Neutrophil (primary cell): Measurements from ENCODE around the gene SRSF7.
A peak's percentile ranks its signal among the peaks of the same experiment; 100 is the strongest.
"Not testable (repeated sequence)": the region's sequence is repeated elsewhere in the genome, so short reads cannot be mapped to it uniquely, and the experiment has no call there.

Experiments used
- H3K27ac ChIP-seq: fragments of 200-600 bp; sonication (generic); 2 replicates; pipeline ENCODE4 v1.5.1; 2016; ENCODE audit warnings: mild to moderate bottlenecking, moderate library complexity
- H3K27me3 ChIP-seq: fragments of 200-600 bp; sonication (generic); 2 replicates; pipeline ENCODE4 v1.6.0; 2016; ENCODE audit warnings: mild to moderate bottlenecking
- H3K36me3 ChIP-seq: fragments of 200-600 bp; sonication (generic); 2 replicates; pipeline ENCODE4 v1.5.1; 2017
- H3K4me1 ChIP-seq, 2 experiments: fragments of 200-600 bp in 1 of 2; sonication (generic) in 1 of 2; 1 replicate in 1 of 2; 2 replicates in 1 of 2; pipeline versions ENCODE4 v1.5.1 to v1.6.1; 2013 to 2016; ENCODE audit warnings: low read depth in 1 of 2, low read length in 1 of 2, mild to moderate bottlenecking in 1 of 2, moderate library complexity in 1 of 2; ENCODE audit not compliant: control insufficient read depth in 1 of 2, insufficient read depth in 1 of 2
- H3K4me3 ChIP-seq, 2 experiments: fragments of 200-600 bp in 1 of 2; sonication (generic) in 1 of 2; 1 replicate in 1 of 2; 2 replicates in 1 of 2; pipeline ENCODE4 v1.5.1; 2013 to 2016; ENCODE audit warnings: low read depth in 1 of 2, low read length in 1 of 2, mild to moderate bottlenecking in 1 of 2, moderate library complexity in 1 of 2
- H3K9me3 ChIP-seq: fragments of 200-600 bp; sonication (generic); 2 replicates; pipeline ENCODE4 v1.5.1; 2016
- TF ChIP-seq, protein P1 (sequence below): fragments of 200-600 bp; sonication (generic); IDR thresholded peaks from 2 replicates; pipeline ENCODE4 v1.5.1; 2016; ENCODE audit warnings: antibody characterized with exemption

Gene SRSF7

DNA sequence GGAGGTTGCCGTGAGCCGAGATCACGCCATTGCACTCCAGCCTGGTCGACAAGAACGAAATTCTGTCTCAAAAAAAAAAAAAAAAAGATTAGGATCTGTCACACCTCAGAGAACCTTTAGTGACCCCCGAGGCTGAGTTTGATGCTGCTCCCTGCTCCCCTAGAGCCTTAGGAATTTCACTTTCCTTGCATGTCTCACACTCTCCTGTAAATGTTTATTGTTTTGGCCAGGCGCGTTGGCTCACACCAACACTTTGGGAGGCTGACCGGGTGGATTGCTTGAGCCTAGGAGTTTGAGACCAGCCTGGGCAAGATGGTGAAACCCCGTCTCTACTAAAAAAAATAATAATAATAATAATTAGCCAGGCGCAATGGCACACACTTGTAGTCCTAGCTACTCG is 31.5 kb downstream of the SRSF7 start:
- no peak overlapping the region for H3K4me3 ChIP-seq
- no peaks in the 10 kb centered on the region for H3K36me3 ChIP-seq
- no peaks in the 10 kb centered on the region for H3K9me3 ChIP-seq
- no peak overlapping the region for H3K27ac ChIP-seq
- peaks cover 13 to 21% of the 10 kb centered on the region in 2 experiments for H3K4me1 ChIP-seq
- no peaks in the 10 kb centered on the region for H3K27me3 ChIP-seq
- TF ChIP-seq, protein P1, sequence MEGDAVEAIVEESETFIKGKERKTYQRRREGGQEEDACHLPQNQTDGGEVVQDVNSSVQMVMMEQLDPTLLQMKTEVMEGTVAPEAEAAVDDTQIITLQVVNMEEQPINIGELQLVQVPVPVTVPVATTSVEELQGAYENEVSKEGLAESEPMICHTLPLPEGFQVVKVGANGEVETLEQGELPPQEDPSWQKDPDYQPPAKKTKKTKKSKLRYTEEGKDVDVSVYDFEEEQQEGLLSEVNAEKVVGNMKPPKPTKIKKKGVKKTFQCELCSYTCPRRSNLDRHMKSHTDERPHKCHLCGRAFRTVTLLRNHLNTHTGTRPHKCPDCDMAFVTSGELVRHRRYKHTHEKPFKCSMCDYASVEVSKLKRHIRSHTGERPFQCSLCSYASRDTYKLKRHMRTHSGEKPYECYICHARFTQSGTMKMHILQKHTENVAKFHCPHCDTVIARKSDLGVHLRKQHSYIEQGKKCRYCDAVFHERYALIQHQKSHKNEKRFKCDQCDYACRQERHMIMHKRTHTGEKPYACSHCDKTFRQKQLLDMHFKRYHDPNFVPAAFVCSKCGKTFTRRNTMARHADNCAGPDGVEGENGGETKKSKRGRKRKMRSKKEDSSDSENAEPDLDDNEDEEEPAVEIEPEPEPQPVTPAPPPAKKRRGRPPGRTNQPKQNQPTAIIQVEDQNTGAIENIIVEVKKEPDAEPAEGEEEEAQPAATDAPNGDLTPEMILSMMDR = no peak

DNA sequence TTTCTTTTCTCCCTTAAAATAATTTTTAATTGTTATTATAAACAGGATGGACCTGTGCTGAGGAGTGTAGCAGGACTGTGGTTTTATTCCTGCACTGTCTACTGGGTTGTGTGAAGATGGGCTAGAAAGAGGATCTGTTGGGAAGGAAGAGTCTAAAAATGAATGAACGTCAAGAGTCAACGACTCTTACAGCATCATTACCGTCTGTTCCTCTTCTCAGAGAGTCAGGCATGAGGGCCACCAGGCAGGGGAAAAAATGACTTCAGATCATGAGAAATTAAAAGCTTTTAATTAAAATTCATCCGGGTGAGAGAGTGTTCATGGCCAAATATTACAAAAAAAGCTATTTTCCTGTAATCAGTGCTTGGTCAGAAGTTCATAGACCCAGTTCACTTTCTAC is 32.6 kb downstream of the SRSF7 start:
- Histone ChIP-seq H3K36me3 (no peaks in the 10 kb centered on the region), H3K4me3 (no peak overlapping the region), H3K9me3 (no peaks in the 10 kb centered on the region), H3K27me3 (no peaks in the 10 kb centered on the region), H3K4me1 (peaks cover 13 to 21% of the 10 kb centered on the region in 2 experiments), H3K27ac (no peak overlapping the region)
- TF ChIP-seq, protein P1 = no peak

DNA sequence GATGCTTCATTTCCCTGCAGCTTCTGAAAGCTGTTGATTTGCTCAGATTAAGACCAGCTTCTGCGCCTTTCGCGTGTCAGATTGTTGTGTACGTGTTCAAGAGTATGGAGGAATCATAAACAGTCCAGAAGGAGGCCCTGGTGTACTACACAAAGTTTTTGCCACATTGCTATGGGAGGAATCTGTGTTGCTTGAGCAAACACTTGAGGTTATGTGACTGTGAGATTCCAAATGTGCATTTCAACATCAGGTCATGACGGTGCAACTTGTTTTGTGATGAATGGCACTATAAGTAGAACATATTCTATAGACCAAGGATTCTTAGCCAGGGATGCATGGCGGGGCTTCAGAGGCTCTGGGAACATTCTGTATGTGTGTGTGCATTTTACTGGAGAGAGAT is 35.0 kb downstream of the SRSF7 start:
- no peaks in the 10 kb centered on the region for H3K27me3 ChIP-seq

DNA sequence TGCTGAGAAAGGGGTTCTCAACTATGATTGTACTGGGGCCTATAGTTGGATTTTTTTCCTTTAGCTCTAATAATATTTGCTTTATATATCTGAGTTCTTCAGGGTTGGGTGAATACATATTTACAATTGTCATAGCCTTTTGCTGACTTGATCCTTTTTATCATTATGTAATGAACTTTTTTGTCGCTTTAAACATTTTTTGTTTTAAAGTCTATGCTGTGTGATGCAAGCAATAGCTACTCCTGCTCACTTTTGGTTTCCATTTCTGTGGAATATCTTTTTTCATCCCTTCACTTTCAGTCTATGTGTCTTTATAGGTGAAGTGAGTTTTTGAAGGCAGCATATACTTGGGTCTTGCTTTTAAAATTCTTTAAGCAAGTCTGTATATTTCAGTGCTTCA is 36.2 kb downstream of the SRSF7 start:
- H3K4me3 ChIP-seq, H3K9me3 ChIP-seq, H3K36me3 ChIP-seq, H3K27me3 ChIP-seq, H3K27ac ChIP-seq: not testable (repeated sequence)
- peaks cover 7 to 12% of the 10 kb centered on the region in 2 experiments for H3K4me1 ChIP-seq

More for the DNA sequence above, 35.0 kb downstream of the SRSF7 start:
- peak overlapping the region; percentile 56 for H3K27ac ChIP-seq
- H3K36me3 ChIP-seq = no peaks in the 10 kb centered on the region
- no peaks in the 10 kb centered on the region for H3K9me3 ChIP-seq
- H3K4me3 ChIP-seq = no peak overlapping the region
- H3K4me1 ChIP-seq = peaks cover 7 to 15% of the 10 kb centered on the region in 2 experiments
- TF ChIP-seq, protein P1 = no peak

DNA sequence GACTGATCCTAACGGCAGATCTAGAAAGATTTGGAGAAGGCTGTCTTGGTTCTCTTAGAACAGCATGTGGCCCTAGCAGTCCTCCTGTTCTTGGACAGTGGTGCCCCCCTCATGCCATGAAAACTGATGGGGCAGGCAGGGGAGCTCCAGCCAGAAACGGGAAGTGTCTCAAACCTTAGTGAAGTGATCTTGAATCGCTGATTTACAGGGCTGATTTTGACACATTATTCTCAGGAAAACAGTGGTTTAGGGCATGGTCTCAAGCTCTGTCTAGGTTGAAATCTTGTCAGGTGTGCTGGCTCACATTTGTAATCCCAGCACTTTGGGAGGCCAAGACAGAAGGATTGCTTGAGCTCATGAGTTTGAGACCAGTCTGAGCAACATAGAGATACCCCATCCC is 37.8 kb downstream of the SRSF7 start:
- H3K9me3 ChIP-seq = no peaks in the 10 kb centered on the region
- H3K27me3 ChIP-seq = no peaks in the 10 kb centered on the region
- TF ChIP-seq, protein P1 = no peak
- peaks cover 6% of the 10 kb centered on the region for H3K36me3 ChIP-seq
- peaks cover 7 to 12% of the 10 kb centered on the region in 2 experiments for H3K4me1 ChIP-seq
- H3K27ac ChIP-seq = no peak overlapping the region
- no peak overlapping the region for H3K4me3 ChIP-seq

DNA sequence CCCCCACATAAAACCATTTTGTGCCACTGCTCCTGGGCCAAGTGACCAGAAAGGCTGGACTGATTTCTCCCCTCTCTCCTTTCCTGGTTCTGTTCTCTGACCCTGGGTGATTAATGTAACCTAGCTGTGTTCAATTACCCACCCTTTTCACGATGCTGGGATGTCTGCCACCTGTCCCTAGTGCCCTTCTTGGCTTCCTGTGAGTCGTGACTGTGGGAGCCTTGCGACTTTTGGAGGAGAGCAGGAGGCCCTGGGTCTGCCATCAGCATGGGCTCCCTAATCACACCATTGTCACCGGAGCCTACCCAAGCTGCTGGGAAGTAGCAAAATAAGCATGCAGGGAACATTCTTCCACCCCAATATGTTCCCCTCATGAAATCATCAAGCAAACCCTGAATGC is 38.3 kb downstream of the SRSF7 start:
- TF ChIP-seq, protein P1 = no peak
- Histone ChIP-seq H3K4me3 (no peak overlapping the region), H3K36me3 (peaks cover 6% of the 10 kb centered on the region), H3K9me3 (no peaks in the 10 kb centered on the region), H3K27ac (no peak overlapping the region), H3K4me1 (peaks cover 7 to 12% of the 10 kb centered on the region in 2 experiments), H3K27me3 (no peaks in the 10 kb centered on the region)
